WTC11 (cell line): ENCODE data around the gene KANK3. TPM values are rescaled to one million over a fixed set of nuclear protein-coding genes. Genes with fewer than 3 reads are reported as not detected.
A peak's percentile ranks its signal among the peaks of the same experiment; 100 is the strongest.

Source experiments
- ARID4B ChIP-seq: sonication (generic); formaldehyde crosslinking; IDR thresholded peaks from 2 replicates; pipeline ENCODE4 v1.8.0; 2023; ENCODE audit warnings: missing genetic modification reagents, mild to moderate bottlenecking, borderline replicate concordance
- E2F5 ChIP-seq: sonication (generic); formaldehyde crosslinking; IDR thresholded peaks from 2 replicates; pipeline ENCODE4 v1.8.1; 2022; ENCODE audit warnings: mild to moderate bottlenecking, moderate library complexity, missing genetic modification reagents
- FOXK1 ChIP-seq: sonication (generic); formaldehyde crosslinking; IDR thresholded peaks from 2 replicates; pipeline ENCODE4 v1.8.0; 2022; ENCODE audit warnings: mild to moderate bottlenecking, moderate library complexity, missing genetic modification reagents
- MAX ChIP-seq: sonication (generic); formaldehyde crosslinking; IDR thresholded peaks from 2 replicates; pipeline ENCODE4 v1.8.0; 2022; ENCODE audit warnings: mild to moderate bottlenecking, missing genetic modification reagents
- PRDM15 ChIP-seq: sonication (generic); formaldehyde crosslinking; IDR thresholded peaks from 2 replicates; pipeline ENCODE4 v1.8.0; 2022; ENCODE audit warnings: missing genetic modification reagents
- SOX15 ChIP-seq: fragments of 250-450 bp; sonication (Bioruptor Pico); IDR thresholded peaks from 2 replicates; pipeline ENCODE4 v1.9.0; 2021; ENCODE audit warnings: mild to moderate bottlenecking
- SP1 ChIP-seq: sonication (generic); formaldehyde crosslinking; conservative IDR thresholded peaks from 2 replicates; pipeline ENCODE4 v1.8.1; 2022; ENCODE audit warnings: missing genetic modification reagents
- USF2 ChIP-seq: sonication (generic); formaldehyde crosslinking; IDR thresholded peaks from 2 replicates; pipeline ENCODE4 v1.8.1; 2023; ENCODE audit warnings: mild to moderate bottlenecking, missing genetic modification reagents, moderate library complexity
- ZBTB43 ChIP-seq: sonication (generic); formaldehyde crosslinking; IDR thresholded peaks from 2 replicates; pipeline ENCODE4 v1.8.1; 2023; ENCODE audit warnings: mild to moderate bottlenecking, missing genetic modification reagents
- ZNF138 ChIP-seq: sonication (generic); formaldehyde crosslinking; conservative IDR thresholded peaks from 2 replicates; pipeline ENCODE4 v1.8.1; 2022; ENCODE audit warnings: mild to moderate bottlenecking, moderate library complexity, missing genetic modification reagents
- total RNA-seq: library from RNA; stranded (reverse); gene quantifications from 3 replicates; pipeline ENCODE4 v1.2.3, GENCODE V29; 2021

Gene KANK3
- total RNA-seq, 1 experiment from 2014 or later: 8.0 TPM

GRCh38 chr19:8363803-8364771, 21.0 kb upstream of the KANK3 start, which contains the start of gene ANGPTL4 (continued):
- TF ChIP-seq PRDM15 (peak; percentile 83), ZNF138 (CRISPR knock-in tag) (peak; percentile 71; the same call in 1 of the 2 replicates), ARID4B (CRISPR knock-in tag) (peak; percentile 19; the same call in 1 of the 2 replicates), ZBTB43 (no peak), E2F5 (CRISPR knock-in tag) (no peak), SOX15 (CRISPR knock-in tag) (no peak), FOXK1 (peak; percentile 46; the same call in 1 of the 2 replicates), MAX (CRISPR knock-in tag) (peak; percentile 66), SP1 (CRISPR knock-in tag) (peak; percentile 44; the same call in 1 of the 2 replicates), USF2 (CRISPR knock-in tag) (no peak)
- TF ChIP-seq, all 79 proteins: peak for 7
